ENCODE results near the gene PASK. TPM values are rescaled to one million over a fixed set of nuclear protein-coding genes. Genes with fewer than 3 reads are reported as not detected.
A peak's percentile ranks its signal among the peaks of the same experiment; 100 is the strongest.

Gene PASK
- total and polyA plus RNA-seq, 9 of the 15 experiments (the other 6 are each of a cell fraction or from before 2014, with no cell fraction given) = 1.5 to 30.3 (median 9.9) TPM

GRCh38 chr2:241150660-241151530 lies 1.6 kb upstream of the PASK start:
- 4% methylated on average over 21 of the region's 37 CpGs for WGBS (ENCODE audit: insufficient coverage, low coverage, missing lambda C conversion rate)
- Histone ChIP-seq H3K36me3 (ENCODE audit: control insufficient read depth, insufficient read depth, low read length) (peaks cover 16% of the 10 kb centered on the region; the same call in 2 of the 3 replicates), H3K9ac (ENCODE audit: insufficient read depth in 1 of 2, low read depth in 2 of 2, low read length in 2 of 2) (peak overlapping the region; percentile 59 to 93), H3K4me3 (peak overlapping the region; percentile 98), H3K9me1 (ENCODE audit: control insufficient read depth, insufficient read depth, low read length) (no peaks in the 10 kb centered on the region), H4K20me1 (replicated peaks; ENCODE audit: control insufficient read depth, insufficient read depth, low read length) (no peaks in the 10 kb centered on the region), H3K79me2 (ENCODE audit: control insufficient read depth, insufficient read depth, low read length) (peaks cover 25% of the 10 kb centered on the region), H3K27ac (ENCODE audit: extremely low read depth, low read depth, low read length) (peak overlapping the region; percentile 58), H3K27me3 (ENCODE audit: control insufficient read depth in 2 of 2, insufficient read depth in 2 of 2, low read length in 2 of 2) (no peaks in the 10 kb centered on the region), H3K9me3 (replicated peaks; ENCODE audit: control insufficient read depth, insufficient read depth, low read depth, low read length) (no peaks in the 10 kb centered on the region), H3K4me1 (replicated peaks in 1 of 2; ENCODE audit: control insufficient read depth in 2 of 2, insufficient read depth in 2 of 2, low read length in 2 of 2) (peaks cover 14 to 26% of the 10 kb centered on the region in 2 experiments; a peak in 4 of 5 replicates), H2AFZ (ENCODE audit: low read depth, low read length) (peak overlapping the region; percentile 72), H3K4me2 (ENCODE audit: insufficient read depth, low read length) (peak overlapping the region; percentile 91)
- DNase-seq (ENCODE audit: extremely low read depth in 1 of 4, low spot score in 3 of 4) = no peak
- ChIA-PET POLR2A (interaction anchor here (0.7 to 1.4 kb wide), 6 partner anchors 10 to 317 kb away, joined by 3 to 5 read pairs (median 4); partner anchors contain the start of gene MTERF4), CTCF (ENCODE audit: low intra/inter-chr PET ratio) (no interaction called here)
- peak; percentile 11 for FAIRE-seq
- in situ Hi-C loops (cut with MboI) (no loop called here), intact Hi-C loops (cut with micrococcal nuclease) (loop anchor here (1.0 kb wide), 1 partner anchor 73 kb away; no protein-coding TSS in a partner anchor)
- ATAC-seq = peak; percentile 7; the same call in 2 of the 3 replicates
- no TSS peak for BruUV-seq (replicated peaks)
- no peak for TF ChIP-seq KHSRP (IDR thresholded peaks at IDR 0.05)
- no peak for TF ChIP-seq ELF1 (tag; IDR thresholded peaks at IDR 0.05)
- TF ChIP-seq POLR2H (tag; IDR thresholded peaks at IDR 0.05; ENCODE audit: low read depth) = no peak
- TF ChIP-seq REST (IDR thresholded peaks at IDR 0.05; ENCODE audit: borderline replicate concordance) = no peak
- no peak for TF ChIP-seq REST (CRISPR knock-in tag; IDR thresholded peaks at IDR 0.05; ENCODE audit: low read depth)
- 0 out of 2 replicates have a peak, but pooled peaks have one; percentile 7 for TF ChIP-seq TFAP4 (CRISPR knock-in tag; IDR thresholded peaks at IDR 0.05; ENCODE audit: borderline replicate concordance)
- no peak for TF ChIP-seq SNAPC5 (CRISPR knock-in tag; IDR thresholded peaks at IDR 0.05)
- TF ChIP-seq TAF7 (tag; IDR thresholded peaks at IDR 0.05) = no peak
- TF ChIP-seq MBD1 (CRISPR knock-in tag; IDR thresholded peaks at IDR 0.05) = no peak
- TF ChIP-seq GTF2E2 (tag; IDR thresholded peaks at IDR 0.05) = 0 out of 2 replicates have a peak, but pooled peaks have one; percentile 33
